Progenitor cell of endocrine pancreas (in vitro differentiated cells): ENCODE data around the gene C5AR1. TPM values are rescaled to one million over a fixed set of nuclear protein-coding genes. Genes with fewer than 3 reads are reported as not detected.
"Not testable (repeated sequence)": the region's sequence is repeated elsewhere in the genome, so short reads cannot be mapped to it uniquely, and the experiment has no call there.

Source experiments
- DNase-seq: peaks from one replicate; pipeline ENCODE4 v3.0.0; 2021; ENCODE audit warnings: low spot score; ENCODE audit not compliant: unreplicated experiment
- H3K27ac Mint-ChIP-seq: 2 replicates; pipeline ENCODE4 v1.8.0; 2021; ENCODE audit warnings: mild to moderate bottlenecking, moderate library complexity, mixed read lengths
- H3K27me3 Mint-ChIP-seq: 2 replicates; pipeline ENCODE4 v1.8.0; 2021; ENCODE audit warnings: mixed read lengths
- H3K36me3 Mint-ChIP-seq: 2 replicates; pipeline ENCODE4 v1.8.0; 2022; ENCODE audit warnings: mixed read lengths; ENCODE audit not compliant: insufficient read depth
- H3K4me1 Mint-ChIP-seq: 2 replicates; pipeline ENCODE4 v1.8.0; 2021; ENCODE audit warnings: low read depth, mixed read lengths
- H3K4me3 Mint-ChIP-seq: 2 replicates; pipeline ENCODE4 v1.8.0; 2021; ENCODE audit warnings: low read depth, mild to moderate bottlenecking, moderate library complexity, mixed read lengths
- H3K9me3 Mint-ChIP-seq: 2 replicates; pipeline ENCODE4 v1.8.0; 2021; ENCODE audit warnings: low read depth, mixed read lengths
- CTCF ChIP-seq: fragments of 200-600 bp; sonication (generic); IDR thresholded peaks from one replicate; pipeline ENCODE4 v1.5.0; 2021; ENCODE audit warnings: antibody characterized with exemption, mild to moderate bottlenecking; ENCODE audit not compliant: unreplicated experiment
- long read RNA-seq: library from polyadenylated mRNA; unstranded; transcript quantifications from one replicate; pipeline ENCODE4 v2.0.0, GENCODE V29; 2020
- total RNA-seq: library from RNA; stranded (reverse); gene quantifications from 2 replicates; pipeline ENCODE4 v1.2.1, GENCODE V29; 2021

The C5AR1 gene
- total RNA-seq = 2.4 and 2.9 TPM in 2 replicates
- long read RNA-seq = 0 reads

GRCh38 chr19:47309608-47310007 lies at the start of gene C5AR1:
C5AR1 (plus strand) TSS chr19:47309861; CDS start chr19:47309896, 35 bp downstream.
- Mint-ChIP-seq H3K9me3 (no peaks in the 10 kb centered on the region), H3K36me3 (no peaks in the 10 kb centered on the region), H3K27ac (no peak within 1 kb of the TSS), H3K4me3 (no peak within 1 kb of the TSS), H3K27me3 (peaks cover 20% of the 10 kb centered on the region), H3K4me1 (peaks cover 2% of the 10 kb centered on the region)
- DNase-seq = no peak
- TF ChIP-seq CTCF = no peak

- Mint-ChIP-seq H3K4me1 (peaks cover 14% of the 10 kb centered on the region), H3K9me3 (no peaks in the 10 kb centered on the region), H3K4me3 (no peak overlapping the region), H3K36me3 (peaks cover 35% of the 10 kb centered on the region), H3K27ac (no peak overlapping the region), H3K27me3 (no peaks in the 10 kb centered on the region)
- DNase-seq = no peak
- TF ChIP-seq CTCF = no peak
These were observed 49.2 kb upstream of the C5AR1 start for GRCh38 chr19:47260476-47260875.

GRCh38 chr19:47261946-47262793 lies 47.5 kb upstream of the C5AR1 start:
- H3K4me1 Mint-ChIP-seq = peaks cover 14% of the 10 kb centered on the region
- not testable (repeated sequence) for H3K9me3 Mint-ChIP-seq, H3K27me3 Mint-ChIP-seq, DNase-seq, H3K4me3 Mint-ChIP-seq, H3K27ac Mint-ChIP-seq
- peaks cover 40% of the 10 kb centered on the region for H3K36me3 Mint-ChIP-seq

GRCh38 chr19:47264629-47265028 lies 45.0 kb upstream of the C5AR1 start:
- no peak overlapping the region for H3K4me3 Mint-ChIP-seq
- peak overlapping the region; percentile 38 for H3K27ac Mint-ChIP-seq
- no peaks in the 10 kb centered on the region for H3K9me3 Mint-ChIP-seq
- H3K4me1 Mint-ChIP-seq = no peaks in the 10 kb centered on the region
- DNase-seq = no peak
- no peak for TF ChIP-seq CTCF
- H3K27me3 Mint-ChIP-seq = no peaks in the 10 kb centered on the region
- peaks cover 32% of the 10 kb centered on the region for H3K36me3 Mint-ChIP-seq

- Mint-ChIP-seq H3K36me3 (peaks cover 29% of the 10 kb centered on the region), H3K27ac (no peak overlapping the region), H3K27me3 (no peaks in the 10 kb centered on the region), H3K4me1 (no peaks in the 10 kb centered on the region), H3K4me3 (no peak overlapping the region), H3K9me3 (no peaks in the 10 kb centered on the region)
- no peak for DNase-seq
- no peak for TF ChIP-seq CTCF
These were observed 43.2 kb upstream of the C5AR1 start for GRCh38 chr19:47266401-47266941.
